Heart left ventricle (tissue), 13 donors: ENCODE data around the gene GOT1.

Experiments used
- POLR2A ChIP-seq, 2 donors: fragments of 450-650 bp; IDR thresholded peaks; one replicate each; pipeline ENCODE4 v1.6.1; 2017; ENCODE audit warnings: antibody characterized with exemption in 2 of 2, mild to moderate bottlenecking in 2 of 2, moderate library complexity in 2 of 2
- TF ChIP-seq, protein P1 (sequence below), 12 donors: fragments of 200-600 bp; sonication (generic) in 4 of 12; IDR thresholded peaks; one replicate each; pipeline versions ENCODE4 v1.5.0 to v1.8.0; 2018 to 2022; ENCODE audit warnings: antibody characterized with exemption in 12 of 12, mild to moderate bottlenecking in 5 of 12
- donor health status: ischemic (EF 13 %, LVEDD 7.1; RV severe dilation, severe dysfunction).
- donor health status: DM: no; HTN: yes; CAD: no.
- donor health status: DM: no; HTN: no; CAD: no.
- donor health status: ischemic (EF 25% LVEDD 6.9; RV normal size, moderate dysfunction).
- donor health status: ischemic (EF 25% LVEDD 5.7; RV mildly dilated, moderate dysfunction).
- donor health status: ischemic (EF 35%, LVEDD 5.7; RV mildly dilated, moderate dysfunction).
- donor health status: nonischemic (EF 11% LVEDD 7.7; RV severe dilation, severe dysfunction).
- donor health status: DM: yes; HTN: yes; CAD: no.
- donor health status: PGD.
- donor health status: ischemic (EF 29% LVEDD 5.4; RV normal size, mild dysfunction).
- donor health status: nonischemic (EF 23%, LVEDD 6.1; RV moderate dilation, normal function).

DNA sequence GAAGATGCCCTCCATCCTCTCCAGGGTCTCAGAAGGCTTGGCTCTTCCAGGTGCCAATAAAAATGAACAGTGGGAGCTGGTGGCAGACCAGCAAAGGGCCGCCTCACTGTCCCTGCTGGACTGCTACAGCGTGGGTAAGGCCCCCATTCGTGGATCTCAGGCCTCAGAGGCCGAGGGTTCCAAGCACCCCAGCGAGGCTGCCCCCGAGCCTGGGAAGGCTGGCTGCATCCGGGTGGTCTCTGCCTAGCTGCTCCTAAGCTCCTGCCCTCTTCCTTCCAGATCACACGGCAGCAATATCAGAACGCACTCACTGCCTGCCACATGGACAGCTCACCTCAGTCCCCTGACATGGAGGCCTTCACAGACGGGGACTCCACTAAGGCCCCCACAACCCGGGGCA is 42.9 kb downstream of the GOT1 start:
- no peak for TF ChIP-seq POLR2A (IDR thresholded peaks at IDR 0.05)
- TF ChIP-seq, protein P1, sequence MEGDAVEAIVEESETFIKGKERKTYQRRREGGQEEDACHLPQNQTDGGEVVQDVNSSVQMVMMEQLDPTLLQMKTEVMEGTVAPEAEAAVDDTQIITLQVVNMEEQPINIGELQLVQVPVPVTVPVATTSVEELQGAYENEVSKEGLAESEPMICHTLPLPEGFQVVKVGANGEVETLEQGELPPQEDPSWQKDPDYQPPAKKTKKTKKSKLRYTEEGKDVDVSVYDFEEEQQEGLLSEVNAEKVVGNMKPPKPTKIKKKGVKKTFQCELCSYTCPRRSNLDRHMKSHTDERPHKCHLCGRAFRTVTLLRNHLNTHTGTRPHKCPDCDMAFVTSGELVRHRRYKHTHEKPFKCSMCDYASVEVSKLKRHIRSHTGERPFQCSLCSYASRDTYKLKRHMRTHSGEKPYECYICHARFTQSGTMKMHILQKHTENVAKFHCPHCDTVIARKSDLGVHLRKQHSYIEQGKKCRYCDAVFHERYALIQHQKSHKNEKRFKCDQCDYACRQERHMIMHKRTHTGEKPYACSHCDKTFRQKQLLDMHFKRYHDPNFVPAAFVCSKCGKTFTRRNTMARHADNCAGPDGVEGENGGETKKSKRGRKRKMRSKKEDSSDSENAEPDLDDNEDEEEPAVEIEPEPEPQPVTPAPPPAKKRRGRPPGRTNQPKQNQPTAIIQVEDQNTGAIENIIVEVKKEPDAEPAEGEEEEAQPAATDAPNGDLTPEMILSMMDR (IDR thresholded peaks at IDR 0.05) = no peak
